ENCODE measurements around the gene POU2F1.

DNA sequence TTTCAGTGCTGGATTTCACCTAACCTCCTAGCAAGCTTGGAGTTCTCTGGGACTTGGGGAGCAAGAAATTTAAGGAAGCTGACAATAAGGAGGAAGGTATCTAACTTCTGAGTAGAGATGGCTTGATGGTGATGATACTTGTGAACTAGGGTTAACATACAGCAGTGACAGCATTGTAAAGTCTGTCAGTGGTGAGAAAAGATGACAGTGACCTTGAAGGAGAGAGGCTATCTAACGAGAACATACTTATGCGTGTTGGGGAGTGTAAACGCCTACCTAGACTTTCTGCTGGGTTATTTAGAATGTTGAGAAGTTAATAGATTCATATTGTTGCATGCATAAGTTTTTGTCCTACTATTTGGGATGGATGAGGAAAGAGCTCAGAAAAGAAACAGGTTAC lies 16.3 kb downstream of the POU2F1 start:
- no peak for TF ChIP-seq SUZ12 (IDR thresholded peaks at IDR 0.05; ENCODE audit: extremely low read depth, insufficient read depth, insufficient read length)
- no peak for TF ChIP-seq YY1 (IDR thresholded peaks at IDR 0.05; ENCODE audit: insufficient read depth, insufficient read length)
